Gastroesophageal sphincter (tissue), 3 donors: ENCODE measurements around the gene NOD1.

ENCODE experiments used
- CTCF ChIP-seq, 4 experiments: fragments of 200-600 bp in 2 of 4; fragments of 450-650 bp in 2 of 4; sonication (generic) in 1 of 4; IDR thresholded peaks; one replicate each; pipeline ENCODE4 v1.5.1; 2017 to 2019; ENCODE audit warnings: antibody characterized with exemption in 4 of 4, mild to moderate bottlenecking in 2 of 4, moderate library complexity in 2 of 4
- EP300 ChIP-seq: sonication (generic); formaldehyde crosslinking; IDR thresholded peaks from one replicate; pipeline ENCODE4 v1.6.1; 2017; ENCODE audit warnings: antibody characterized with exemption, mild to moderate bottlenecking
- POLR2A ChIP-seq, 2 donors: fragments of 450-650 bp; IDR thresholded peaks; one replicate each; pipeline ENCODE4 v1.6.1; 2017; ENCODE audit warnings: antibody characterized with exemption in 2 of 2, mild to moderate bottlenecking in 2 of 2, moderate library complexity in 1 of 2
- POLR2AphosphoS5 ChIP-seq: sonication (generic); formaldehyde crosslinking; IDR thresholded peaks from one replicate; pipeline ENCODE4 v1.6.1; 2017; ENCODE audit warnings: antibody characterized with exemption

- TF ChIP-seq CTCF (IDR thresholded peaks at IDR 0.05) (no peak), POLR2A (IDR thresholded peaks at IDR 0.05) (no peak), POLR2AphosphoS5 (no peak), EP300 (no peak)
These were observed 33.5 kb upstream of the NOD1 start for GRCh38 chr7:30511973-30512662.
